Measurements from ENCODE around the gene NACA.

Gene NACA

DNA sequence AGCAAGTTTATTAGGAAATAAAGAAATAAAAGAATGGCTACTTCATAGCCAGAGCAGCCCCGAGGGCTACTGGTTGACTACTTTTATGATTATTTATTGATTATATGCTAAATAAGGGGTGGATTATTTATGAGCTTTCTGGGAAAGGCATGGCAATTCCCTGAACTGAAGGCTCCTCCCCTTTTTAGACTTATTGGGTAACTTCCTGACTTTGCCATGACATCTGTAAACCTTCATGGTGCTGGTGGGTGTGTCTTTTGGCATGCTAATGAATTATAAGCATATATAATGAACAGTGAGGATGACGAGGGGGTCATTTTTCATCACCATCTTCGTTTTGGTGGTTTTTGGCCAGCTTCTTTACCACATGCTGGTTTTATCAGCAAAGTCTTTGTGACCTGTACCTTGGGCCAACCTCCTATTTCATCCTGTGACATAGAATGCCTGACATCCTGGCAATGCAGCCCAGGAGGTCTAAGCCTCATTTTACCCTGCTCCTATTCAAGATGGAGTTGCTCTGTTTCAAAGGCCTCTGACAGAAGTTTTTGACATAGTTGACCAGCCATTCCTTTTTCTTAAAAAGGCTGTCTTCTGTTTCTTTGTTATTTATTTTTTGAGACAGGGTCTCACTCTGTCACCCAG lies 26.0 kb downstream of the NACA start:
- no peak for DNase-seq (ENCODE audit: low spot score)
- TF ChIP-seq, protein P1, sequence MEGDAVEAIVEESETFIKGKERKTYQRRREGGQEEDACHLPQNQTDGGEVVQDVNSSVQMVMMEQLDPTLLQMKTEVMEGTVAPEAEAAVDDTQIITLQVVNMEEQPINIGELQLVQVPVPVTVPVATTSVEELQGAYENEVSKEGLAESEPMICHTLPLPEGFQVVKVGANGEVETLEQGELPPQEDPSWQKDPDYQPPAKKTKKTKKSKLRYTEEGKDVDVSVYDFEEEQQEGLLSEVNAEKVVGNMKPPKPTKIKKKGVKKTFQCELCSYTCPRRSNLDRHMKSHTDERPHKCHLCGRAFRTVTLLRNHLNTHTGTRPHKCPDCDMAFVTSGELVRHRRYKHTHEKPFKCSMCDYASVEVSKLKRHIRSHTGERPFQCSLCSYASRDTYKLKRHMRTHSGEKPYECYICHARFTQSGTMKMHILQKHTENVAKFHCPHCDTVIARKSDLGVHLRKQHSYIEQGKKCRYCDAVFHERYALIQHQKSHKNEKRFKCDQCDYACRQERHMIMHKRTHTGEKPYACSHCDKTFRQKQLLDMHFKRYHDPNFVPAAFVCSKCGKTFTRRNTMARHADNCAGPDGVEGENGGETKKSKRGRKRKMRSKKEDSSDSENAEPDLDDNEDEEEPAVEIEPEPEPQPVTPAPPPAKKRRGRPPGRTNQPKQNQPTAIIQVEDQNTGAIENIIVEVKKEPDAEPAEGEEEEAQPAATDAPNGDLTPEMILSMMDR (IDR thresholded peaks at IDR 0.05; ENCODE audit: extremely low read depth, missing control alignments): no peak

DNA sequence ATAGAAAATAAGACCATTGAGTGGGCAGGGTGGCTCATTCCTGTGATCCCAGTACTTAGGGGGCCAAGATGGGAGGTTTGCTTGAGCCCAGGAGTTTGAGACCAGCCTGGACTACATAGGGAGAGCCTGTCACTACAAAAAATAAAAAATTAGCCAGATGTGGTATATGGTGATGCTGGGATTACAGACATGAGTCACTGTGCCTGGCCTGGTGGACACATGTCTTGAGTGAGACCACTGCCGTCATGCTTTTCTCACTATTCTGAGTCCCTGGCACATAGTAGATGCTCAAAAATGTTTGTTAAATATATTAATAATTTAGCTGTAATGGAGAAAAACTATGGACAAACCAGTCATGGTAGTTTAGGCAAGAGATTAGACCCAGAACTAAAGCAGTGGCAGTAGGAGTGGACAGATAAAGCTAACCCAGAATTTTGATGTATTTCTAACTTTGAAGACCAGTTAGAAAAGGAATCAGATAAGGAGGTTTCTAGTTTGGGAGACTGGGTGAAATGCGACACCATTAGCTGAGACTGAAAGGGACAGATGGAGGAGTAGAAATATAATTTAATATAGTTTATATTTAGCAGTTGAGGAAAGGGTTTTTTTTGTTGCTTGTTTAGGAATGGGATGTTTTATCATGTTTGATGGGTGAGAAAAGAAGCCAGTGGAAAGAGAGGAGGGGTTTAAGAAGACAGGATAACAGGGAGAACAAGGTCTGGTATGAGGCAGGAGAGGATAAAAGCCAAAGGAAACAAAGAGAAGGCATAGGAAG lies 29.6 kb downstream of the NACA start:
- no peak for DNase-seq (ENCODE audit: low spot score)
- TF ChIP-seq, protein P1 (IDR thresholded peaks at IDR 0.05; ENCODE audit: extremely low read depth, missing control alignments): no peak

DNA sequence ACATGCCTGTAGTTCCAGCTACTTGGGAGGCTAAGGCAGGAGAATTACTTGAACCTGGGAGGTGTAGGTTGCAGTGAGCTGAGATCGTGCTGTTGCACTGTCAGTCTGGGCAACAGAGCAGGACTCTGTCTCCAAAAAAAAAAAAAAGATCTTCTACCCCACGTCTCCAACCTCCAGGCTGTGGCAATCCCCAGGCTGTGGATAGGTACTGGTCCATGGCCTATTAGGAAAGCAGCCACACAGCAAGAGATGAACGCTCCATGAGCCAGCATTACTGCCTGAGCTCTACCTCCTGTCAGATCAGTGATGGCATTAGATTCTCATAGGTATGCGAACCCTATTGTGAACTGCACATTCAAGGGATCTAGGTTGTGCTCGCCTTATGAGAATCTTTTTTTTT lies 30.9 kb downstream of the NACA start:
- DNase-seq (ENCODE audit: low spot score): no peak
- TF ChIP-seq, protein P1 (IDR thresholded peaks at IDR 0.05; ENCODE audit: extremely low read depth, missing control alignments): no peak

DNA sequence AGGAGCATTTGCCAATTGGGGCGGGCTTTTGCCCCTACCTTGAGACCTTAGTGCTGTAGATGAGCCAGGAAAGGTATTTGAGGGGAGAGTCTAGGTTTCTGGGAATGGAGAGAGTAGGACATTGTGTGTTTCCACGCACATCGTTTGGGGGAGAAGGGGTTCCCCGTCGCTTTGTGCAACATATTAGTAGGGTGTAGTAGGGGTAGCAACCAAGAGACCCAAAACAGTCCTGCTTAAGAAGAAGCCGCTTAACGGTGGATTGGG lies 36.3 kb downstream of the NACA start:
- TF ChIP-seq, protein P1 (IDR thresholded peaks at IDR 0.05; ENCODE audit: extremely low read depth, missing control alignments): no peak
- DNase-seq (ENCODE audit: low spot score): peak; percentile 51

DNA sequence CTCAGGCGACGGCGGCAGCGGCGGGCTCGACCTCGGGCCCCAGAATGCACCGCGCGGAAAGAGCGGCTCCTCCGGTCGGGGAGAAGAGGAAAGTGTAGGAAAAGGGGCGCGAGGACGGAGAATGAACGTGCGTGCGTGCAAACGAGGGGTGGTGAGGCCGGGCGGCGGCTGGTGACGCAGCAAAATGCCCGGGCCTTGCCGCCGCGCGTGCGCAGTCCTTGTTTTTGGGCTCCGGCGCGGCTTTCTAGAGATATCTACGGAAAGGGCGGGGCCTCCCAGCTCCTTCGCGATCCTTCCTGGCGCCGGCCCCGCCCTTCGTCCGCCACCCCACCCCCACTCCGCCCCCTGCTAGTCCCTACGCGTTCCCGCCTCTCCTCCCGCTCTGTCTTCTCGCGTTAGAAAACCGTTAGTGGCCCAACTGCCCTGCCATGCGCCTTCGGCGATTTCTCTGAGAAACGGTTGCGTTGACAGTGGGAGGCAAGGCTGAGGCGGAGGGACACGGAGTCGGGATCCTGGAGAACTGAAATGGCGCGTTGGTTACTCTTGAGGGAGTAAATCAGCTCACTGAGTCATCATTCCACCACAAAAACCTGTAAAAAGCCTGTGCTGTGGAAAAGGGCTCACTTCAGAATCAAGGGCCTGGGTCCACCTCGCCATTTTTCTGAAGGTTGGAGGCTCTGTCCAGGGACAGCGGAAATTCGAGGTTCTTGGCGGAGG lies 36.8 kb downstream of the NACA start, which contains the start of gene PTGES3:
Gene PTGES3 (minus strand): TSS at position 156 of the 717 bp plus-strand sequence. CDS start 285 bp downstream, outside the sequence.
- TF ChIP-seq, protein P1 (IDR thresholded peaks at IDR 0.05; ENCODE audit: extremely low read depth, missing control alignments): no peak
- peak; percentile 94 for DNase-seq (ENCODE audit: low spot score)

DNA sequence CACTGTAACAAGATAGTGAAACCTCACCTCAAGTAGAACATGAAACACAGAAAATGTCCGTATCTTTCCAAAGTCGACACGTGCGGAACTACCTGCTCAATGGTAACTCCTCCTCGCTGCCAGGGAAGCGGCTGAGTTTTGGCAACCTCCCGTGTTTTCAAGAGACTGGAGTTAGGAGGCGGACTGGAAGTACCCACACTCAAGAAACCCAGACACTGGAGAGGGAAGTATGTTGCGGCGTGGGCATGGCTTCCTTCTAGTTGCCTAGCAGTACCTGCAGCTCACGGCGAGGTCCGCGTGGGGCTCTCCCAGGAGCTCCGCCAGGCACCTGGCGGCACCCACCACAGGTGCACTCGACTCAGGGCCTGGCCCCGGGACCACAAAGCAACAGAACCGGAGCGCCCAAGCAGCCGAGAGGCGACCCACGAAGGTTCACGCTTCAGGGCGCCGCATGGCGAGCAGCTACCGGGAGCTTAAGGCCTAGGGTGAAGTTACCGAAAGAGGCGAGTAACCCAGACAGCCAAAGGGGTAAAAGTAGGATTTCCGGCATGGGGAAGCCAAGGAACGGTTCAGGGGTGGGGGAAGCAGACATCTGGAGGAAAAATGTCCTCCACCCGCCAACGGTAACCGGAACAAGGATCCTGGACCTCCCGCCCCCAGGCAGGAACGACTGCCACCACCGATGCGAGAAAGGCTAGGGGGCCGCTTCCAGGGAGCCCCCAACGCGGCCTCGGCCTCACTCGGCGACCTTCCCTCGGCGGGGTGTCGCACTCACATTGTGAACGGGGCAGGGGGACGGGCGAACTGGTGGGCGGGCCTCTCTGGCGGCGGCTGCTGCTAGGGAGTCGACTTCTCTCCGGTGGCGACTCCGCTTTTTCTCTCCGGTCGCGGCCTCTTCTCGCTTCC lies 37.6 kb downstream of the NACA start:
- peak; percentile 8 for DNase-seq (ENCODE audit: low spot score)

More for the DNA sequence above, 37.6 kb downstream of the NACA start:
- TF ChIP-seq, protein P1 (IDR thresholded peaks at IDR 0.05; ENCODE audit: extremely low read depth, missing control alignments): no peak
